ENCODE data around the gene IFI44.

Gene IFI44

DNA sequence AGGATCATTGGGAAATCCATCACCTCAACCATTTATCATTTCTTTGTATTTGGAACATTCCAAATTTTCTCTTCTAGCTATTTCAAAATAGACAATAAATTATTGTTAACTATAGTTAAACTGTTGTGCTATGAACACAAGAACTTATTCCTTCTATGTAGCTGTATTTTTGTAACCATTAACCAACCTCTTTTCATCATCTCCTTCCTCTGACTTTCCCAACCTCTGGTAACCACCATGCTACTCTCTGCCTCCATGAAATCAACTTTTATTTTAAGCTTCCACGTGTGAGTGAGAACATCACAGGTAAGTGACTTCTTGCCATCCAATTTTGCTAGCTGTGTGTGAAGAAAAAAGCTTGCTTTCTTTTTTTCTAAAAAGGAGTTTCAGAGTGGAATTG, 29.0 kb upstream of the IFI44 start:
- Histone ChIP-seq H3K27me3 (ENCODE audit: control insufficient read depth in 1 of 2, insufficient read depth in 2 of 2, low read length in 2 of 2) (no peaks in the 10 kb centered on the region), H3K4me1 (ENCODE audit: insufficient read depth, low read length) (peaks cover 7% of the 10 kb centered on the region), H3K9me3 (ENCODE audit: low read length) (no peaks in the 10 kb centered on the region), H3K4me3 (ENCODE audit: low read depth in 1 of 2, low read length in 2 of 2) (peak overlapping the region in 1 of 2 donors; percentile 41), H3K27ac (ENCODE audit: low read depth, low read length) (no peak overlapping the region), H3K9ac (ENCODE audit: low read length) (no peak overlapping the region), H3K36me3 (ENCODE audit: insufficient read depth, low read length) (no peaks in the 10 kb centered on the region)

DNA sequence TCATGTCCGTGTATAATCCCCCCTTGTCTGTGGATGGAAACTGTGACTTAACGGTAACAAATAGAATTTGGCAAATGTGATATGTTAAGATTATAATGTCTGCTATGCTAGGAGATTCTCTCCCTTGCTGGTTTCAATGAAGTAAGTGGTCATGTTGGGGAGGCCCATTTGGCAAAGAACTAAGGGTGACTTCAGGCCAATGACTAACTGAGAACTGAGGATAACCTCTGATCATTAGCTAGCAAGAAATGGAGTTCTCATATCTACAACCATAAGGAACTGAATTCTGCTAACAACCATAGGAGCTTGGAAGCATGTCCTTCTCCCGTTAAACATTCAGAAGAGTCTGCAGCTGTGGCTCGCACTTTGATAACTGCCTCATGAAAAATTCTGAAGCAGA, 27.1 kb upstream of the IFI44 start:
- no peak overlapping the region for H3K27ac ChIP-seq (ENCODE audit: low read depth, low read length)
- H3K9ac ChIP-seq (ENCODE audit: low read length), result no peak overlapping the region
- no peaks in the 10 kb centered on the region for H3K36me3 ChIP-seq (ENCODE audit: insufficient read depth, low read length)
- H3K27me3 ChIP-seq (ENCODE audit: control insufficient read depth in 1 of 2, insufficient read depth in 2 of 2, low read length in 2 of 2), result no peaks in the 10 kb centered on the region
- H3K4me1 ChIP-seq (ENCODE audit: insufficient read depth, low read length), result peaks cover 7% of the 10 kb centered on the region
- H3K9me3 ChIP-seq (ENCODE audit: low read length), result no peaks in the 10 kb centered on the region
- H3K4me3 ChIP-seq (ENCODE audit: low read depth in 1 of 2, low read length in 2 of 2), result peak overlapping the region in 1 of 2 donors; percentile 12

DNA sequence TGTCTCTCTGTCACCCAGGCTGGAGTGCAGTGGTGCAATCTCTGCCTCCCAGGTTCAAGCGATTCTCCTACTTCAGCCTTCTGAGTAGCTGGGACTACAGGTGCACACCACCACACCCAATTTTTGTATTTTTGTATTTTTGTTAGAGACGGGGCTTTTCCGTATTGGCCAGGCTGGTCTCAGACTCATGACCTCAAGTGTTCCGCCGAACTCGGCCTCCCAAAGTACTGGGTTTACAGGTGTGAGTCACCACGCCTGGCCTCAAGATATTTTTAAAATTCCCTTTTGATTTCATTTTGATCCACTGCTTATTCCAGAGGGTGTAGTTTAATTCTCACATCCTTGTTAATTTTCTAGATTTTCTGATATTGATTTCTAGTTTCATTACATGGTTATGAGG, 25.6 kb upstream of the IFI44 start:
- Histone ChIP-seq H3K36me3 (ENCODE audit: insufficient read depth, low read length) (no peaks in the 10 kb centered on the region), H3K9ac (ENCODE audit: low read length) (no peak overlapping the region), H3K4me3 (ENCODE audit: low read depth in 1 of 2, low read length in 2 of 2) (no peak overlapping the region), H3K27ac (ENCODE audit: low read depth, low read length) (no peak overlapping the region), H3K9me3 (ENCODE audit: low read length) (no peaks in the 10 kb centered on the region), H3K4me1 (ENCODE audit: insufficient read depth, low read length) (peaks cover 3% of the 10 kb centered on the region), H3K27me3 (ENCODE audit: control insufficient read depth in 1 of 2, insufficient read depth in 2 of 2, low read length in 2 of 2) (no peaks in the 10 kb centered on the region)

DNA sequence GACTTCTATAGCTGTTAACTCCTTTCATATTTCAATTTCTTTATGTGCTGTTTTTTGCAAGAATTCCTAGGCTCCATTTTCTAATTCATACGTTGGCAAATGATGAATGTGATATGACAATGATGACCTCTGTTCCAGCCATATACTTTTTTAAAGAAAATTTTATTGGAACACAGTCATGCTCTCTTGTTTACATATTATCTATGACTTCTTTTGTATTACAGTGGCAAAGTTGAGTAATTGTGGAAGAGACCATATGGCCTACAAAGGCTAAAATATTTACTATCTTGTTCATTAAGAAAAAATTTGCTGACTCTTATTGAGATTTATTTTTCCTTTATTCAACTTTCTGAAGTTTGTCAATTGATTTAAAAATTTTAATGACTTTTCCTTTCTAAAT, 22.3 kb upstream of the IFI44 start:
- Histone ChIP-seq H3K27ac (ENCODE audit: low read depth, low read length) (no peak overlapping the region), H3K4me3 (ENCODE audit: low read depth in 1 of 2, low read length in 2 of 2) (no peak overlapping the region), H3K27me3 (ENCODE audit: control insufficient read depth in 1 of 2, insufficient read depth in 2 of 2, low read length in 2 of 2) (no peaks in the 10 kb centered on the region), H3K36me3 (ENCODE audit: insufficient read depth, low read length) (no peaks in the 10 kb centered on the region), H3K9me3 (ENCODE audit: low read length) (no peaks in the 10 kb centered on the region), H3K9ac (ENCODE audit: low read length) (no peak overlapping the region), H3K4me1 (ENCODE audit: insufficient read depth, low read length) (no peaks in the 10 kb centered on the region)

DNA sequence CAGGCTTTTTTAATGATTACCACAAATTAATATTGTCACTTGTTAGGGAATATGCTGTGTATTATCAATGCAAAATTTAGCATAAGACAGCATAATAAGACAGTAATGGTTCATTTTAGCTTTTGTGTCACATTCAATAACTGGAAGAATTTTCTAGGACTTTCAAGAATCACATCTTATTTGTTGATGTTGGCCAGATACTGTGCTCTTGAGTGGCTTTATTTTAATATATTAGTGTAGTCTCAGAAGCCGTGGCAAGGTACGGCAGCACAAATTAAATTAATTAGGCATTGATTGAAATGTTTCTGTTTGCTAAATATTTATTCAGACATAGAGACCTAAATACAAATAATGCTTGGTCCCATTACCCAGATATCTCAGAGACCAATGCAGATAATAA, 19.0 kb upstream of the IFI44 start:
- Histone ChIP-seq H3K27ac (ENCODE audit: low read depth, low read length) (no peak overlapping the region), H3K9ac (ENCODE audit: low read length) (no peak overlapping the region), H3K27me3 (ENCODE audit: control insufficient read depth in 1 of 2, insufficient read depth in 2 of 2, low read length in 2 of 2) (no peaks in the 10 kb centered on the region), H3K9me3 (ENCODE audit: low read length) (no peaks in the 10 kb centered on the region), H3K4me3 (ENCODE audit: low read depth in 1 of 2, low read length in 2 of 2) (no peak overlapping the region), H3K4me1 (ENCODE audit: insufficient read depth, low read length) (no peaks in the 10 kb centered on the region), H3K36me3 (ENCODE audit: insufficient read depth, low read length) (no peaks in the 10 kb centered on the region)

DNA sequence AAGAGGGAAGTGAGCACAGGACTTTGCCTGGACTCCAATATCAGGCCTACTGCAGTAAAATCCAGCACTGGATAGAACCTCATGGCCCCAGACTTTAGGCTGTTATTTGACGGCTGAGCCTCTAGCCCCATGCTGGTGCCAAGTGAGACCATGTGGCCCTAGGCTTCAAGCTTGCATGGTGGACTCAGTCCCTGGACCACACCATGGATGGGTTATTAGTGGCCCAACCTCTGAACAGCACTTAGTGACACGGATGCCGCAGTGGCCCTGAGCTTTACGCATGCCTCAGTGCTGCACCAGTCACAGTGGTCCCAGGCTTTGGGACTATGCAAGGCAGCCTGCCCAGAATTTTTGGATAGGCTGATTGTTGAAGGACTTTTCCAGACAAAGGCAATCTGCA, 16.4 kb upstream of the IFI44 start:
- Histone ChIP-seq H3K36me3 (ENCODE audit: insufficient read depth, low read length) (no peaks in the 10 kb centered on the region), H3K4me3 (ENCODE audit: low read depth in 1 of 2, low read length in 2 of 2) (no peak overlapping the region), H3K27me3 (ENCODE audit: control insufficient read depth in 1 of 2, insufficient read depth in 2 of 2, low read length in 2 of 2) (no peaks in the 10 kb centered on the region), H3K9me3 (ENCODE audit: low read length) (no peaks in the 10 kb centered on the region), H3K27ac (ENCODE audit: low read depth, low read length) (no peak overlapping the region), H3K9ac (ENCODE audit: low read length) (no peak overlapping the region), H3K4me1 (ENCODE audit: insufficient read depth, low read length) (no peaks in the 10 kb centered on the region)

- Histone ChIP-seq H3K9ac (ENCODE audit: low read length) (no peak overlapping the region), H3K4me3 (ENCODE audit: low read depth in 1 of 2, low read length in 2 of 2) (no peak overlapping the region), H3K4me1 (ENCODE audit: insufficient read depth, low read length) (no peaks in the 10 kb centered on the region), H3K36me3 (ENCODE audit: insufficient read depth, low read length) (no peaks in the 10 kb centered on the region), H3K9me3 (ENCODE audit: low read length) (no peaks in the 10 kb centered on the region), H3K27me3 (ENCODE audit: control insufficient read depth in 1 of 2, insufficient read depth in 2 of 2, low read length in 2 of 2) (no peaks in the 10 kb centered on the region), H3K27ac (ENCODE audit: low read depth, low read length) (no peak overlapping the region)
Observed at GRCh38 chr1:78640462-78640861, 9.2 kb upstream of the IFI44 start.

DNA sequence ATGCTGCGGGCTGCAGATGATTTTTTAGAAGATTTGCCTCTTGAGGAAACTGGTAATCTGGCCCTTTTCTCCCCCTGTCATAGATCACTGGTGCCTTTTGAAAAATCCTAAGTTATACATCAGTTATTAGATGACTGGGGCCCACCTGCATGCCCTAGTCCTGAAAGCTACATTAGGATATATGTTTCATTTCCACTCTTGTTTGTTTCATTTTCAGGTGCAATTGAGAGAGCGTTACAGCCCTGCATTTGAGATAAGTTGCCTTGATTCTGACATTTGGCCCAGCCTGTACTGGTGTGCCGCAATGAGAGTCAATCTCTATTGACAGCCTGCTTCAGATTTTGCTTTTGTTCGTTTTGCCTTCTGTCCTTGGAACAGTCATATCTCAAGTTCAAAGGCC, 8.1 kb upstream of the IFI44 start:
- Histone ChIP-seq H3K9me3 (ENCODE audit: low read length) (no peaks in the 10 kb centered on the region), H3K9ac (ENCODE audit: low read length) (no peak overlapping the region), H3K27ac (ENCODE audit: low read depth, low read length) (no peak overlapping the region), H3K4me1 (ENCODE audit: insufficient read depth, low read length) (no peaks in the 10 kb centered on the region), H3K4me3 (ENCODE audit: low read depth in 1 of 2, low read length in 2 of 2) (no peak overlapping the region), H3K27me3 (ENCODE audit: control insufficient read depth in 1 of 2, insufficient read depth in 2 of 2, low read length in 2 of 2) (no peaks in the 10 kb centered on the region), H3K36me3 (ENCODE audit: insufficient read depth, low read length) (no peaks in the 10 kb centered on the region)

- Histone ChIP-seq H3K9ac (ENCODE audit: low read length) (no peak overlapping the region), H3K4me1 (ENCODE audit: insufficient read depth, low read length) (peaks cover 4% of the 10 kb centered on the region), H3K27me3 (ENCODE audit: control insufficient read depth in 1 of 2, insufficient read depth in 2 of 2, low read length in 2 of 2) (no peaks in the 10 kb centered on the region), H3K4me3 (ENCODE audit: low read depth in 1 of 2, low read length in 2 of 2) (no peak overlapping the region), H3K36me3 (ENCODE audit: insufficient read depth, low read length) (no peaks in the 10 kb centered on the region), H3K9me3 (ENCODE audit: low read length) (no peaks in the 10 kb centered on the region), H3K27ac (ENCODE audit: low read depth, low read length) (no peak overlapping the region)
Observed at GRCh38 chr1:78645723-78646122, 3.9 kb upstream of the IFI44 start.

GRCh38 chr1:78647238-78647637, 2.4 kb upstream of the IFI44 start:
- Histone ChIP-seq H3K4me1 (ENCODE audit: insufficient read depth, low read length) (peaks cover 4% of the 10 kb centered on the region), H3K36me3 (ENCODE audit: insufficient read depth, low read length) (no peaks in the 10 kb centered on the region), H3K4me3 (ENCODE audit: low read depth in 1 of 2, low read length in 2 of 2) (no peak overlapping the region), H3K27me3 (ENCODE audit: control insufficient read depth in 1 of 2, insufficient read depth in 2 of 2, low read length in 2 of 2) (no peaks in the 10 kb centered on the region), H3K27ac (ENCODE audit: low read depth, low read length) (no peak overlapping the region), H3K9me3 (ENCODE audit: low read length) (no peaks in the 10 kb centered on the region), H3K9ac (ENCODE audit: low read length) (no peak overlapping the region)

DNA sequence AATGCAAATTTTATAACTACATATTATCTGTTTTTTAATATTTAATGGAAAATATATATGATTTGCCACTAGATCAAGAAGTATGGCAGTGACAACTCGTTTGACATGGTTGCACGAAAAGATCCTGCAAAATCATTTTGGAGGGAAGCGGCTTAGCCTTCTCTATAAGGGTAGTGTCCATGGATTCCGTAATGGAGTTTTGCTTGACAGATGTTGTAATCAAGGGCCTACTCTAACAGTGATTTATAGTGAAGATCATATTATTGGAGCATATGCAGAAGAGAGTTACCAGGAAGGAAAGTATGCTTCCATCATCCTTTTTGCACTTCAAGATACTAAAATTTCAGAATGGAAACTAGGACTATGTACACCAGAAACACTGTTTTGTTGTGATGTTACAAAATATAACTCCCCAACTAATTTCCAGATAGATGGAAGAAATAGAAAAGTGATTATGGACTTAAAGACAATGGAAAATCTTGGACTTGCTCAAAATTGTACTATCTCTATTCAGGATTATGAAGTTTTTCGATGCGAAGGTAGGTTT, 556 bp downstream of the IFI44 start:
- Histone ChIP-seq H3K27ac (ENCODE audit: low read depth, low read length) (no peak overlapping the region), H3K36me3 (ENCODE audit: insufficient read depth, low read length) (no peaks in the 10 kb centered on the region), H3K27me3 (ENCODE audit: control insufficient read depth in 1 of 2, insufficient read depth in 2 of 2, low read length in 2 of 2) (no peaks in the 10 kb centered on the region), H3K4me1 (ENCODE audit: insufficient read depth, low read length) (peaks cover 4% of the 10 kb centered on the region), H3K9ac (ENCODE audit: low read length) (no peak overlapping the region), H3K4me3 (ENCODE audit: low read depth in 1 of 2, low read length in 2 of 2) (peak overlapping the region; percentile 17 to 55), H3K9me3 (ENCODE audit: low read length) (no peaks in the 10 kb centered on the region)

DNA sequence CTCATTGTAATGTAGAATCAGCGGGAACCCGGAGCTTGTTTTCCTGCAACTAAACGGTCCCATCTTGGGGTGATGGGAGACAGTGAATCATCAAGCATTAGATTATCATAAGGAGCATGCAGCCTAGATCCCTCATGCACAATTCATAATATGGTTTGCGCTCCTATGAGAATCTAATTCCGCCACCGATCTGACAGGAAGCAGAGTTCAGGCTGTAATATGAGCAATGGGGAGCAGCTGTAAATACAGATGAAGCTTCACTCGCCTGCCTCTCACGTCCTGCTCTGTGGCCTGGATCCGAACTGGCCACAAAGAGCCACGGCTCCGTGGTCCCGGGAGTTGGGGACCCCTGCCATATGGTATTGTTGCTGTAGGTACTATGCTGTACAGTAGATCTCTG, 1.6 kb downstream of the IFI44 start:
- H3K27me3 ChIP-seq (ENCODE audit: control insufficient read depth in 1 of 2, insufficient read depth in 2 of 2, low read length in 2 of 2), result no peaks in the 10 kb centered on the region
- no peak overlapping the region for H3K9ac ChIP-seq (ENCODE audit: low read length)
- H3K36me3 ChIP-seq (ENCODE audit: insufficient read depth, low read length), result no peaks in the 10 kb centered on the region
- H3K9me3 ChIP-seq (ENCODE audit: low read length), result no peaks in the 10 kb centered on the region
- H3K4me1 ChIP-seq (ENCODE audit: insufficient read depth, low read length), result peaks cover 4% of the 10 kb centered on the region
- H3K4me3 ChIP-seq (ENCODE audit: low read depth in 1 of 2, low read length in 2 of 2), result peak overlapping the region in 1 of 2 donors; percentile 13
- no peak overlapping the region for H3K27ac ChIP-seq (ENCODE audit: low read depth, low read length)
